WI38 (cell line): ENCODE results near the gene CHCHD2.

Experiments used
- H3K4me3 ChIP-seq: 2 replicates; pipeline ENCODE4 v1.5.1; 2011; ENCODE audit warnings: low read depth, mild to moderate bottlenecking, control low read depth, low read length
- TF ChIP-seq, protein P1 (sequence below): IDR thresholded peaks from 2 replicates; pipeline ENCODE4 v1.5.1; 2012; ENCODE audit warnings: low read depth, mild to moderate bottlenecking, control low read depth, low read length

Gene CHCHD2

DNA sequence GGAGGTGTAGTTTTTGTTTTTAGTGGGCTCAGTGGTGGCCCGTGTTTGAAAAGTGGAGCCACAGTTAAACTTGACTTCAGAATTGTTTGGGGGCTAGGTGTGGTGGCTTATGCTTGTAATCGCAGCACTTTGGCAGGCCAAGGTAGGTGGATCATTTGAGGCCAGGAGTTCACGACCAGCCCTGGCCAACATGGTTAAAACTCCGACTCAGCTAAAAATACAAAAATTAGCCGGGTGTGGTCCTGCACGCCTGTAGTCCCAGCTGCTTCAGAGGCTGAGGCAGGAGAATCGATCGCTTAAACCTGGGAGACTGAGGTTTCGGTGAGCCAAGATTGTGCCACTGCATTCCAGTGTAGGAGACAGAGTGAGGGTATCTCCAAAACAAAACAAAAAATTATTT is 52.9 kb downstream of the CHCHD2 start:
- no peak overlapping the region for H3K4me3 ChIP-seq
- TF ChIP-seq, protein P1, sequence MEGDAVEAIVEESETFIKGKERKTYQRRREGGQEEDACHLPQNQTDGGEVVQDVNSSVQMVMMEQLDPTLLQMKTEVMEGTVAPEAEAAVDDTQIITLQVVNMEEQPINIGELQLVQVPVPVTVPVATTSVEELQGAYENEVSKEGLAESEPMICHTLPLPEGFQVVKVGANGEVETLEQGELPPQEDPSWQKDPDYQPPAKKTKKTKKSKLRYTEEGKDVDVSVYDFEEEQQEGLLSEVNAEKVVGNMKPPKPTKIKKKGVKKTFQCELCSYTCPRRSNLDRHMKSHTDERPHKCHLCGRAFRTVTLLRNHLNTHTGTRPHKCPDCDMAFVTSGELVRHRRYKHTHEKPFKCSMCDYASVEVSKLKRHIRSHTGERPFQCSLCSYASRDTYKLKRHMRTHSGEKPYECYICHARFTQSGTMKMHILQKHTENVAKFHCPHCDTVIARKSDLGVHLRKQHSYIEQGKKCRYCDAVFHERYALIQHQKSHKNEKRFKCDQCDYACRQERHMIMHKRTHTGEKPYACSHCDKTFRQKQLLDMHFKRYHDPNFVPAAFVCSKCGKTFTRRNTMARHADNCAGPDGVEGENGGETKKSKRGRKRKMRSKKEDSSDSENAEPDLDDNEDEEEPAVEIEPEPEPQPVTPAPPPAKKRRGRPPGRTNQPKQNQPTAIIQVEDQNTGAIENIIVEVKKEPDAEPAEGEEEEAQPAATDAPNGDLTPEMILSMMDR, result no peak
